Smooth muscle cell (in vitro differentiated cells): ENCODE data around the gene SPINK2. TPM values are rescaled to one million over a fixed set of nuclear protein-coding genes. Genes with fewer than 3 reads are reported as not detected.

Experiments used
- DNase-seq: peaks from one replicate; lab custom pipeline; 2025; ENCODE audit not compliant: unreplicated experiment; lab: John Stamatoyannopoulos, UW
- H2AFZ ChIP-seq: fragments of 200-600 bp; sonication (generic); 2 replicates; pipeline ENCODE4 v1.6.0; 2016; ENCODE audit warnings: antibody characterized with exemption, low read depth, mild to moderate bottlenecking
- H3F3A ChIP-seq: fragments of 200-600 bp; sonication (generic); 2 replicates; pipeline ENCODE4 v1.6.0; 2017; ENCODE audit warnings: antibody characterized with exemption, low read depth
- H3K27ac ChIP-seq: fragments of 200-600 bp; sonication (generic); 2 replicates; pipeline ENCODE4 v1.5.1; 2016; ENCODE audit warnings: low read depth, mild to moderate bottlenecking
- H3K27me3 ChIP-seq: fragments of 200-600 bp; sonication (generic); 2 replicates; pipeline ENCODE4 v1.6.1; 2016; ENCODE audit warnings: low read depth, mild to moderate bottlenecking
- H3K36me3 ChIP-seq: fragments of 200-600 bp; sonication (generic); 2 replicates; pipeline ENCODE4 v1.5.1; 2016; ENCODE audit warnings: low read depth
- H3K4me1 ChIP-seq: fragments of 200-600 bp; sonication (generic); 2 replicates; pipeline ENCODE4 v1.5.1; 2016; ENCODE audit warnings: low read depth
- H3K4me2 ChIP-seq: fragments of 200-600 bp; sonication (generic); 2 replicates; pipeline ENCODE4 v1.6.0; 2016; ENCODE audit warnings: mild to moderate bottlenecking
- H3K4me3 ChIP-seq: fragments of 200-600 bp; sonication (generic); 2 replicates; pipeline ENCODE4 v1.5.1; 2016; ENCODE audit warnings: mild to moderate bottlenecking
- H3K79me2 ChIP-seq: fragments of 200-600 bp; sonication (generic); 2 replicates; pipeline ENCODE4 v1.6.0; 2016; ENCODE audit warnings: low read depth, mild to moderate bottlenecking
- H3K9ac ChIP-seq: fragments of 200-600 bp; sonication (generic); 2 replicates; pipeline ENCODE4 v1.6.0; 2016; ENCODE audit warnings: low read depth
- H3K9me3 ChIP-seq: fragments of 200-600 bp; sonication (generic); replicated peaks from 2 replicates; pipeline ENCODE4 v1.5.1; 2016; ENCODE audit warnings: low read depth
- H4K20me1 ChIP-seq: fragments of 200-600 bp; sonication (generic); 2 replicates; pipeline ENCODE4 v1.6.0; 2016; ENCODE audit warnings: low read depth
- CTCF ChIP-seq: fragments of 200-600 bp; sonication (generic); IDR thresholded peaks from 2 replicates; pipeline ENCODE4 v1.5.1; 2017; ENCODE audit warnings: borderline replicate concordance, mild to moderate bottlenecking, antibody characterized with exemption; ENCODE audit not compliant: insufficient read depth, poor library complexity, severe bottlenecking
- WGBS: methylation state at CpG from one replicate; pipeline ENCODE4 v1.1.7; 2016; ENCODE audit warnings: low lambda C conversion rate; 5-methylcytosine and 5-hydroxymethylcytosine counted together
- polyA plus RNA-seq: library from polyadenylated mRNA; unstranded; fragments of >200 nt; fragmentation: Nextera tagmentation; extraction: Ambion mirVana; gene quantifications from 2 replicates; pipeline ENCODE4 v1.2.1, GENCODE V29; 2016
- total RNA-seq: library from RNA; depleted of rRNA; stranded (reverse); fragments of >200 nt; gene quantifications from 2 replicates; pipeline ENCODE4 v1.2.3, GENCODE V29; 2014

SPINK2 gene
- total and polyA plus RNA-seq, 2 experiments from 2014 or later: not detected

DNA sequence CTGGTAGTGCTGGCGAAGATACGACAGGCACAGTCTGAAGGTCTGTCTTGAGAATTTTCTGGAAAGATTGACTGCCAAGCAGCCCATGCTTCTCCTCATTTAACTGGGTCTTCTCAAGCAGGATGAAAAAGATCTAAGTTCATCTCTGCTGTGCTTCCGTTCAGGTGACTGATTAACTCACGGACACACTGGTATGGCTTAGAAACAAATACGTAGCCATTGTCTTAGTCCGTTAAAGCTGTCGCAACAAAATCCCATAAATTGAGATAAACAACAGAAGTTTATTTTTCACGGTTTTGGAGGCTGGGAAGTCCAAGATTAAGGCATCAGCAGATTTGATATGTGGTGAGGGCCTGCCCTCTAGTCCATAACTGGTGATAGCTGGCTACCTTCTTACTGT lies 39.5 kb downstream of the SPINK2 start:
- Histone ChIP-seq H3K9ac (no peak overlapping the region), H2AFZ (peak overlapping the region; percentile 39), H3K79me2 (no peaks in the 10 kb centered on the region), H3K27me3 (no peaks in the 10 kb centered on the region), H3K36me3 (no peaks in the 10 kb centered on the region), H3K4me2 (no peak overlapping the region), H3K4me3 (no peak overlapping the region), H3K27ac (no peak overlapping the region), H3F3A (peaks cover 4% of the 10 kb centered on the region), H4K20me1 (no peaks in the 10 kb centered on the region), H3K9me3 (no peaks in the 10 kb centered on the region), H3K4me1 (no peaks in the 10 kb centered on the region)
- DNase-seq: no peak
- no peak for TF ChIP-seq CTCF
- WGBS: 77% methylated on average over 8 of the region's 8 CpGs

DNA sequence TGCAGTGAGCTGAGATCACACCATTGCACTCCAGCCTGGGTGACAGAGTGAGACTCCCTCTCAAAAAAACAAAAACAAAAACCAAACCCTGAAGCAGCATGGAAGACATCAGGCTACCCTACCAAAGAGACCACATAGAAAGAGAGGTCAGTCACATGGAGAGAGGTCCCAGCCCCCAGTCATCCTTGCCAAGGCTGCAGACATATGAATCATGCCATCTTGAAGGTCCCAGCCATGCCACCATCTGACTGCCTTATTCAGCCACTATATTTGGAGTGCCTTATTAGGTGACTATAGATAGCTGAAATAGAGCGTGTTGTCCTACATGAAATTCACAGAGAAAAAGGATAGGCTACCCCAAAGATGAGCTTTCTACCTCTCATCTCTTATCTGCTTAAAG lies 48.2 kb downstream of the SPINK2 start:
- Histone ChIP-seq H3K27me3 (no peaks in the 10 kb centered on the region), H3F3A (no peaks in the 10 kb centered on the region), H4K20me1 (no peaks in the 10 kb centered on the region), H3K4me3 (no peak overlapping the region), H3K36me3 (no peaks in the 10 kb centered on the region), H3K4me2 (no peak overlapping the region), H3K9ac (no peak overlapping the region), H3K27ac (no peak overlapping the region), H3K79me2 (no peaks in the 10 kb centered on the region), H3K4me1 (no peaks in the 10 kb centered on the region), H2AFZ (no peak overlapping the region), H3K9me3 (no peaks in the 10 kb centered on the region)
- WGBS: 96% methylated on average over 1 of the region's 1 CpG
- no peak for DNase-seq
- TF ChIP-seq CTCF: no peak

DNA sequence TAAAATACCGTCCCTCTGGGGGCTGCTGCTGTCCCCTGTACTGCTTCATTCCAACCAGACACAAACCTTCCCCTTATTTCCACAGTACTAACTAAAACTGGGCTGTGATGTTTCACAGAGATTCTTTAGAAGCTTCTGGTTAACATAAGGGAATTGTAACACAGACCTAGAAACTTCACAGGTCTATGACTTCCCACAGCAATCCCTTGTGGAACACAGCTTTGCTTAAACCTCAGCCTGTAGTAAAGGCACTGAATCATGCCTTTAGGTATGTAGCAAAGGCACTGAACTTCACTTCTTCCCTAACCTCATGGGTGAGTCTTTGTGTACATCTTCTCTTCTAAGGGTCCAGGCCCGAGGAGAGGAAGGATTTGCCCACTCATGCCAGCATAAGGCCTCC lies 49.4 kb downstream of the SPINK2 start:
- Histone ChIP-seq H3K27ac (peak overlapping the region; percentile 52), H4K20me1 (no peaks in the 10 kb centered on the region), H3K9ac (no peak overlapping the region), H3K9me3 (no peaks in the 10 kb centered on the region), H3K4me1 (no peaks in the 10 kb centered on the region), H3K36me3 (no peaks in the 10 kb centered on the region), H3K27me3 (no peaks in the 10 kb centered on the region), H3K4me2 (no peak overlapping the region), H3K79me2 (no peaks in the 10 kb centered on the region), H3F3A (no peaks in the 10 kb centered on the region), H2AFZ (no peak overlapping the region), H3K4me3 (no peak overlapping the region)
- no peak for DNase-seq
- 22% methylated on average over 2 of the region's 2 CpGs for WGBS
- TF ChIP-seq CTCF: no peak

DNA sequence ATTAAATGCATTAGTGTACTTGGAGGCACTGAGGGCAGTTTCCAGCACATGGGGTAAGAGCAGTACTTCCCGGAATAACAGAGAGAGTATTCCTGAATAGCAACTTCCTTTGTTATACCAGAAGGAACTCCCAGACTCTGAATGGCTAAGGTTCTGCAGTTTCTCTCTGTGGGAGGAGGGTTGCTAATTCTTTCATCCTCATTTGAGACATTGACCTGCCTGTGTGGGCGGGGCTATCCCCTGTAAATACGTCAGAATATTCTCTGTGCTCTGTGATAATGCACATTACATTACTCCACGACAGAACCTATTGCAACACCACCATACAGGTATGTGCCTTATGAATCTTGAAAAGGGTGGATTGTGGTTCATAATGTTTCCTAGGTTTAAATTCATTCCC lies 52.7 kb downstream of the SPINK2 start:
- no peak for DNase-seq
- Histone ChIP-seq H3F3A (peaks cover 8% of the 10 kb centered on the region), H3K27ac (no peak overlapping the region), H2AFZ (no peak overlapping the region), H3K4me3 (no peak overlapping the region), H4K20me1 (no peaks in the 10 kb centered on the region), H3K36me3 (no peaks in the 10 kb centered on the region), H3K27me3 (no peaks in the 10 kb centered on the region), H3K4me2 (no peak overlapping the region), H3K9me3 (no peaks in the 10 kb centered on the region), H3K9ac (no peak overlapping the region), H3K79me2 (no peaks in the 10 kb centered on the region), H3K4me1 (no peaks in the 10 kb centered on the region)
- no peak for TF ChIP-seq CTCF
- 39% methylated on average over 4 of the region's 4 CpGs for WGBS
